H9 (cell line): Measurements from ENCODE around the gene AFAP1. TPM values are rescaled to one million over a fixed set of nuclear protein-coding genes. Genes with fewer than 3 reads are reported as not detected.

ENCODE experiments used
- DNase-seq: peaks from one replicate; pipeline ENCODE4 v3.0.0-alpha.2; 2017
- H2AFZ ChIP-seq: one replicate; pipeline ENCODE4 v1.6.1; 2013; ENCODE audit warnings: mild to moderate bottlenecking, low read length, control low read depth, moderate library complexity
- H2AK5ac ChIP-seq: 2 replicates; pipeline ENCODE4 v1.6.1; 2013; ENCODE audit warnings: low read length, control low read depth, mixed read lengths; ENCODE audit not compliant: insufficient read length
- H2BK120ac ChIP-seq: one replicate; pipeline ENCODE4 v1.6.1; 2013; ENCODE audit warnings: low read depth, mild to moderate bottlenecking, low read length, control low read depth, inconsistent platforms; ENCODE audit not compliant: poor library complexity, severe bottlenecking
- H2BK12ac ChIP-seq: 2 replicates; pipeline ENCODE4 v1.6.1; 2013; ENCODE audit warnings: low read length, control low read depth, mixed read lengths, low read depth; ENCODE audit not compliant: insufficient read length
- H2BK15ac ChIP-seq: 2 replicates; pipeline ENCODE4 v1.6.1; 2013; ENCODE audit warnings: low read depth, low read length, control low read depth
- H2BK20ac ChIP-seq: one replicate; pipeline ENCODE4 v1.6.1; 2013; ENCODE audit warnings: low read depth, mild to moderate bottlenecking, low read length, control low read depth, inconsistent platforms; ENCODE audit not compliant: poor library complexity, severe bottlenecking
- H2BK5ac ChIP-seq: 2 replicates; pipeline ENCODE4 v1.6.1; 2013; ENCODE audit warnings: low read length, control low read depth, mixed read lengths; ENCODE audit not compliant: insufficient read length
- H3K14ac ChIP-seq: 2 replicates; pipeline ENCODE4 v1.6.1; 2013; ENCODE audit warnings: low read length, control low read depth; ENCODE audit not compliant: insufficient read depth
- H3K18ac ChIP-seq: 2 replicates; pipeline ENCODE4 v1.6.1; 2013; ENCODE audit warnings: low read depth, mild to moderate bottlenecking, mixed read lengths, low read length, control low read depth; ENCODE audit not compliant: insufficient read length
- H3K23ac ChIP-seq: 2 replicates; pipeline ENCODE4 v1.6.1; 2013; ENCODE audit warnings: low read length, control low read depth, mixed read lengths, low read depth; ENCODE audit not compliant: insufficient read length
- H3K23me2 ChIP-seq: 2 replicates; pipeline ENCODE4 v1.6.1; 2013; ENCODE audit warnings: low read depth, mild to moderate bottlenecking, mixed read lengths, low read length, control low read depth; ENCODE audit not compliant: insufficient read length, poor library complexity, severe bottlenecking
- H3K27ac ChIP-seq: 2 replicates; pipeline ENCODE4 v1.5.1; 2013; ENCODE audit warnings: low read length, control low read depth, mixed read lengths, low read depth; ENCODE audit not compliant: insufficient read length
- H3K27me3 ChIP-seq: 2 replicates; pipeline ENCODE4 v1.6.1; 2013; ENCODE audit warnings: low read length, control low read depth, inconsistent platforms; ENCODE audit not compliant: insufficient read depth
- H3K4ac ChIP-seq: 2 replicates; pipeline ENCODE4 v1.6.1; 2013; ENCODE audit warnings: low read depth, mild to moderate bottlenecking, control low read depth, inconsistent platforms, low read length, moderate library complexity
- H3K4me1 ChIP-seq: 2 replicates; pipeline ENCODE4 v1.6.1; 2013; ENCODE audit warnings: low read length, control low read depth, inconsistent platforms; ENCODE audit not compliant: insufficient read depth
- H3K4me2 ChIP-seq: 2 replicates; pipeline ENCODE4 v1.6.1; 2013; ENCODE audit warnings: low read length, control low read depth, mixed read lengths; ENCODE audit not compliant: insufficient read length, insufficient read depth
- H3K56ac ChIP-seq: 2 replicates; pipeline ENCODE4 v1.6.1; 2013; ENCODE audit warnings: low read depth, mild to moderate bottlenecking, mixed read lengths, low read length, control low read depth; ENCODE audit not compliant: insufficient read length
- H3K79me1 ChIP-seq: 2 replicates; pipeline ENCODE4 v1.6.1; 2013; ENCODE audit warnings: low read depth, mild to moderate bottlenecking, moderate library complexity, low read length, control low read depth, inconsistent platforms; ENCODE audit not compliant: insufficient read depth, poor library complexity, severe bottlenecking
- H3K79me2 ChIP-seq: 2 replicates; pipeline ENCODE4 v1.6.1; 2013; ENCODE audit warnings: low read length, control low read depth, inconsistent platforms; ENCODE audit not compliant: insufficient read depth
- H3K9ac ChIP-seq: 2 replicates; pipeline ENCODE4 v1.6.1; 2013; ENCODE audit warnings: low read length, control low read depth, mixed read lengths; ENCODE audit not compliant: insufficient read length; ENCODE audit errors: extremely low read depth
- H3K9me3 ChIP-seq: one replicate; pipeline ENCODE4 v1.6.1; 2013; ENCODE audit warnings: low read depth, low read length, inconsistent platforms; ENCODE audit not compliant: control insufficient read depth
- H3T11ph ChIP-seq: one replicate; pipeline ENCODE4 v1.6.1; 2013; ENCODE audit warnings: mild to moderate bottlenecking, low read length, control low read depth, inconsistent platforms
- H4K20me1 ChIP-seq: one replicate; pipeline ENCODE4 v1.6.1; 2013; ENCODE audit not compliant: control insufficient read depth, insufficient read length, insufficient read depth
- H4K5ac ChIP-seq: 2 replicates; pipeline ENCODE4 v1.6.1; 2013; ENCODE audit warnings: low read depth, mild to moderate bottlenecking, mixed read lengths, low read length, control low read depth; ENCODE audit not compliant: insufficient read length
- H4K8ac ChIP-seq: replicated peaks from 2 replicates; pipeline ENCODE4 v1.6.1; 2013; ENCODE audit warnings: low read length, control low read depth, mixed read lengths, low read depth; ENCODE audit not compliant: insufficient read length
- H4K91ac ChIP-seq: 2 replicates; pipeline ENCODE4 v1.6.1; 2013; ENCODE audit warnings: low read depth, mild to moderate bottlenecking, moderate library complexity, mixed read lengths, low read length, control low read depth; ENCODE audit not compliant: insufficient read length
- H3K27ac Mint-ChIP-seq, 3 experiments: 2 replicates in 2 of 3; 3 replicates in 1 of 3; pipeline ENCODE4 v1.8.0; 2020 to 2021; ENCODE audit warnings: mixed read lengths in 3 of 3, mild to moderate bottlenecking in 1 of 3, moderate library complexity in 1 of 3
- H3K27me3 Mint-ChIP-seq: 2 replicates; pipeline ENCODE4 v1.8.0; 2021; ENCODE audit warnings: low read depth, mild to moderate bottlenecking, moderate library complexity, mixed read lengths
- H3K36me3 Mint-ChIP-seq, 3 experiments: 2 replicates in 2 of 3; 3 replicates in 1 of 3; pipeline ENCODE4 v1.8.0; 2020 to 2021; ENCODE audit warnings: low read depth in 3 of 3, mixed read lengths in 3 of 3; ENCODE audit not compliant: insufficient read depth in 1 of 3
- H3K4me1 Mint-ChIP-seq, 2 experiments: 2 replicates each; pipeline ENCODE4 v1.8.0; 2020; ENCODE audit warnings: mixed read lengths in 2 of 2
- H3K4me3 Mint-ChIP-seq, 2 experiments: 2 replicates in 1 of 2; 3 replicates in 1 of 2; pipeline ENCODE4 v1.8.0; 2020 to 2021; ENCODE audit warnings: mild to moderate bottlenecking in 2 of 2, mixed read lengths in 2 of 2, moderate library complexity in 1 of 2
- H3K9me3 Mint-ChIP-seq, 2 experiments: 2 replicates in 1 of 2; 3 replicates in 1 of 2; pipeline ENCODE4 v1.8.0; 2020; ENCODE audit warnings: mild to moderate bottlenecking in 2 of 2, mixed read lengths in 2 of 2, moderate library complexity in 1 of 2
- WGBS: extraction: QIAGEN DNeasy Blood & Tissue Kit; methylation state at CpG from one replicate; pipeline ENCODE4 v1.1.7; 2013; ENCODE audit warnings: missing lambda C conversion rate, low lambda C conversion rate, mixed read lengths; ENCODE audit not compliant: insufficient read length; ENCODE audit errors: extremely low coverage; 5-methylcytosine and 5-hydroxymethylcytosine counted together
- total RNA-seq: library from RNA; stranded (reverse); gene quantifications from 2 replicates; pipeline ENCODE4 v1.2.1, GENCODE V29; 2021
- TF ChIP-seq, protein P1 (sequence below): fragments of 200-600 bp; sonication (generic); conservative IDR thresholded peaks from 3 replicates; pipeline ENCODE4 v1.8.0; 2021; ENCODE audit warnings: antibody characterized with exemption, mild to moderate bottlenecking

Gene AFAP1
- total RNA-seq, 1 experiment from 2014 or later, result 6.5 TPM

GRCh38 chr4:7760706-7761105, 179.0 kb downstream of the AFAP1 start:
- TF ChIP-seq, protein P1, sequence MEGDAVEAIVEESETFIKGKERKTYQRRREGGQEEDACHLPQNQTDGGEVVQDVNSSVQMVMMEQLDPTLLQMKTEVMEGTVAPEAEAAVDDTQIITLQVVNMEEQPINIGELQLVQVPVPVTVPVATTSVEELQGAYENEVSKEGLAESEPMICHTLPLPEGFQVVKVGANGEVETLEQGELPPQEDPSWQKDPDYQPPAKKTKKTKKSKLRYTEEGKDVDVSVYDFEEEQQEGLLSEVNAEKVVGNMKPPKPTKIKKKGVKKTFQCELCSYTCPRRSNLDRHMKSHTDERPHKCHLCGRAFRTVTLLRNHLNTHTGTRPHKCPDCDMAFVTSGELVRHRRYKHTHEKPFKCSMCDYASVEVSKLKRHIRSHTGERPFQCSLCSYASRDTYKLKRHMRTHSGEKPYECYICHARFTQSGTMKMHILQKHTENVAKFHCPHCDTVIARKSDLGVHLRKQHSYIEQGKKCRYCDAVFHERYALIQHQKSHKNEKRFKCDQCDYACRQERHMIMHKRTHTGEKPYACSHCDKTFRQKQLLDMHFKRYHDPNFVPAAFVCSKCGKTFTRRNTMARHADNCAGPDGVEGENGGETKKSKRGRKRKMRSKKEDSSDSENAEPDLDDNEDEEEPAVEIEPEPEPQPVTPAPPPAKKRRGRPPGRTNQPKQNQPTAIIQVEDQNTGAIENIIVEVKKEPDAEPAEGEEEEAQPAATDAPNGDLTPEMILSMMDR, result no peak
- no peak overlapping the region for H3K27ac ChIP-seq
- H2AFZ ChIP-seq, result no peak overlapping the region
- H3K4me2 ChIP-seq, result no peak overlapping the region
- no peak overlapping the region for H3K56ac ChIP-seq
- no peaks in the 10 kb centered on the region for H3K27me3 ChIP-seq
- no peak overlapping the region for H4K8ac ChIP-seq
- H2BK12ac ChIP-seq, result no peak overlapping the region
- no peaks in the 10 kb centered on the region for H3K79me2 ChIP-seq
- no peak overlapping the region for H3K23ac ChIP-seq
- no peak overlapping the region for H4K5ac ChIP-seq
- no peak overlapping the region for H2BK5ac ChIP-seq
- H3K18ac ChIP-seq, result no peak overlapping the region
- H4K91ac ChIP-seq, result no peak overlapping the region
- H3K4me1 Mint-ChIP-seq, result peaks cover 8 to 15% of the 10 kb centered on the region in 2 experiments; a peak in 2 of 4 replicates
- no peak overlapping the region for H3K14ac ChIP-seq
- H3K9ac ChIP-seq, result no peak overlapping the region
- no peaks in the 10 kb centered on the region for H3K9me3 ChIP-seq
- H3K27me3 Mint-ChIP-seq, result no peaks in the 10 kb centered on the region
- no peak overlapping the region for H2AK5ac ChIP-seq
- H3K4me3 Mint-ChIP-seq, result no peak overlapping the region
- no CpG with 5 or more reads among the region's 16 CpGs for WGBS
- H3K4me1 ChIP-seq, result no peaks in the 10 kb centered on the region
- H3T11ph ChIP-seq, result no peak overlapping the region
- no peak overlapping the region for H2BK20ac ChIP-seq
- DNase-seq, result no peak
- no peaks in the 10 kb centered on the region for H3K9me3 Mint-ChIP-seq
- no peak overlapping the region for H3K27ac Mint-ChIP-seq
- no peaks in the 10 kb centered on the region for H3K79me1 ChIP-seq
- H3K23me2 ChIP-seq, result no peaks in the 10 kb centered on the region
- H2BK15ac ChIP-seq, result no peak overlapping the region
- peaks cover 0 to 4% (median 3%) of the 10 kb centered on the region in 3 experiments; a peak in 1 of 7 replicates for H3K36me3 Mint-ChIP-seq
- no peak overlapping the region for H2BK120ac ChIP-seq
- H3K4ac ChIP-seq, result no peak overlapping the region
- H4K20me1 ChIP-seq, result no peaks in the 10 kb centered on the region
